Osteoblast (primary cell): ENCODE measurements around the gene SMAP2. TPM values are rescaled to one million over a fixed set of nuclear protein-coding genes. Genes with fewer than 3 reads are reported as not detected.

Source experiments
- DNase-seq: peaks from one replicate; pipeline ENCODE4 v3.0.0; 2011; ENCODE audit warnings: low spot score, mixed read lengths; ENCODE audit not compliant: insufficient read length; ENCODE audit errors: missing footprints
- H2AFZ ChIP-seq: 2 replicates; pipeline ENCODE4 v1.6.0; 2011; ENCODE audit warnings: mild to moderate bottlenecking, low read length
- H3K27ac ChIP-seq: 2 replicates; pipeline ENCODE4 v1.5.1; 2011; ENCODE audit warnings: mild to moderate bottlenecking, low read depth, low read length, moderate library complexity
- H3K27me3 ChIP-seq: 2 replicates; pipeline ENCODE4 v1.6.0; 2012; ENCODE audit warnings: mild to moderate bottlenecking, control low read depth, inconsistent platforms, low read length, moderate library complexity; ENCODE audit not compliant: insufficient read depth
- H3K36me3 ChIP-seq: 2 replicates; pipeline ENCODE4 v1.5.1; 2011; ENCODE audit warnings: mild to moderate bottlenecking, low read length, control low read depth, moderate library complexity; ENCODE audit not compliant: insufficient read depth
- H3K4me1 ChIP-seq: 2 replicates; pipeline ENCODE4 v1.5.1; 2011; ENCODE audit warnings: mild to moderate bottlenecking, low read length, control low read depth, moderate library complexity; ENCODE audit not compliant: insufficient read depth
- H3K4me2 ChIP-seq: 2 replicates; pipeline ENCODE4 v1.6.0; 2011; ENCODE audit warnings: mild to moderate bottlenecking, low read length; ENCODE audit not compliant: insufficient read depth
- H3K4me3 ChIP-seq: fragments of 200-600 bp; sonication (generic); 3 replicates; pipeline ENCODE4 v1.5.1; 2012; ENCODE audit warnings: mild to moderate bottlenecking, low read length, inconsistent platforms; ENCODE audit not compliant: insufficient read depth
- H3K79me2 ChIP-seq: 2 replicates; pipeline ENCODE4 v1.6.0; 2012; ENCODE audit warnings: mild to moderate bottlenecking, low read length, control low read depth, inconsistent platforms; ENCODE audit not compliant: insufficient read depth
- H3K9me3 ChIP-seq: 2 replicates; pipeline ENCODE4 v1.5.1; 2011; ENCODE audit warnings: low read depth, low read length, control low read depth
- H4K20me1 ChIP-seq: 2 replicates; pipeline ENCODE4 v1.6.0; 2012; ENCODE audit warnings: mild to moderate bottlenecking, low read length, control low read depth; ENCODE audit not compliant: insufficient read depth
- total RNA-seq: library from RNA; depleted of rRNA; stranded (reverse); fragments of >200 nt; gene quantifications from 2 replicates; pipeline ENCODE4 v1.2.3, GENCODE V29; 2012
- TF ChIP-seq, protein P1 (sequence below): IDR thresholded peaks from 2 replicates; pipeline ENCODE4 v1.5.1; 2011; ENCODE audit warnings: mild to moderate bottlenecking, low read depth, low read length, moderate library complexity; ENCODE audit errors: extremely low read depth

SMAP2 gene
- total RNA-seq, 1 donor: 20.3 TPM

DNA sequence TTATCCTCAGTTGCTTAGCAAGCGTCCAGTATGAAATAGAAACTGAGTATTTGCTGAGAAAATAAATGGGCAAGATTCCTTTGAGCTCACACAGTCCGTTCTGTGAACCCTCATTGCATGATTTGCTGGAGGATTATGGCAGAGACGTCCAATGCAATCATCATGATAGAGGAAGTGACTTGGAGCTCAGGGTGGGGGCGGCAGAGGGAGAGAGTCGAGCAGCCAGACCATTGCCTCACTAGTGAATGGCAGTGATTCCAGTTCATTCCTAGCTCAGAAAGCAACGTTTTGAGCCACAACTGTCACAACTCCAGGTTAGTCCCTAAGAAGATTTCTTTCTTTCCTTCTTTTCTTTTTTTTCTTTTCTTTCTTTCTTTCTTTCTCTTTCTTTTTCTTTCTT, 28.9 kb upstream of the SMAP2 start:
- TF ChIP-seq, protein P1, sequence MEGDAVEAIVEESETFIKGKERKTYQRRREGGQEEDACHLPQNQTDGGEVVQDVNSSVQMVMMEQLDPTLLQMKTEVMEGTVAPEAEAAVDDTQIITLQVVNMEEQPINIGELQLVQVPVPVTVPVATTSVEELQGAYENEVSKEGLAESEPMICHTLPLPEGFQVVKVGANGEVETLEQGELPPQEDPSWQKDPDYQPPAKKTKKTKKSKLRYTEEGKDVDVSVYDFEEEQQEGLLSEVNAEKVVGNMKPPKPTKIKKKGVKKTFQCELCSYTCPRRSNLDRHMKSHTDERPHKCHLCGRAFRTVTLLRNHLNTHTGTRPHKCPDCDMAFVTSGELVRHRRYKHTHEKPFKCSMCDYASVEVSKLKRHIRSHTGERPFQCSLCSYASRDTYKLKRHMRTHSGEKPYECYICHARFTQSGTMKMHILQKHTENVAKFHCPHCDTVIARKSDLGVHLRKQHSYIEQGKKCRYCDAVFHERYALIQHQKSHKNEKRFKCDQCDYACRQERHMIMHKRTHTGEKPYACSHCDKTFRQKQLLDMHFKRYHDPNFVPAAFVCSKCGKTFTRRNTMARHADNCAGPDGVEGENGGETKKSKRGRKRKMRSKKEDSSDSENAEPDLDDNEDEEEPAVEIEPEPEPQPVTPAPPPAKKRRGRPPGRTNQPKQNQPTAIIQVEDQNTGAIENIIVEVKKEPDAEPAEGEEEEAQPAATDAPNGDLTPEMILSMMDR: no peak
- peak; percentile 85 for DNase-seq
- H3K27me3 ChIP-seq: peaks cover 2% of the 10 kb centered on the region
- peaks cover 3% of the 10 kb centered on the region for H3K4me1 ChIP-seq
- peak overlapping the region; percentile 65 for H3K4me2 ChIP-seq
- H3K36me3 ChIP-seq: no peaks in the 10 kb centered on the region
- H2AFZ ChIP-seq: peak overlapping the region; percentile 75
- peak overlapping the region; percentile 22 for H3K4me3 ChIP-seq
- peak overlapping the region; percentile 57 for H3K27ac ChIP-seq
- H4K20me1 ChIP-seq: no peaks in the 10 kb centered on the region
- H3K79me2 ChIP-seq: no peaks in the 10 kb centered on the region
- H3K9me3 ChIP-seq: no peaks in the 10 kb centered on the region

DNA sequence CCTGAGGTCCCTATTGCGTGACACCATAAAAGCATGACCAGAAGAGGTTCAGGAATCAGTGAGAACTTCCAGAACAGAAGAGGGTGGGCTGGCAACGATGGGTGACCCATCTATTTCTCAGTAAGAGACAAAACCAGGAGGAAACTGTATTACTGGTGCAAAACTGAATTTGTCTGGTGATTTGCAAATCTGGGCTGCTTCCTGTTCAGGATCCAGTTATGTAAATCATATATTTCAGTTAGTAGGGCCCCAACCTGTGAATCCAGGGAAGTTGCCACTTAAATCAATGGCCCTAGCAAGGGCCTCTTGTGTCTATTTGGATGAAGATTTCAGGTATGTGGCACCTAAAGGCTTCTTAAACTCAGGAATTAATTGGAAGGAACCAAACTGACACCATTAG, 23.1 kb upstream of the SMAP2 start:
- H3K4me1 ChIP-seq: no peaks in the 10 kb centered on the region
- no peak overlapping the region for H3K27ac ChIP-seq
- H3K9me3 ChIP-seq: no peaks in the 10 kb centered on the region
- H2AFZ ChIP-seq: no peak overlapping the region
- H3K36me3 ChIP-seq: no peaks in the 10 kb centered on the region
- H3K4me2 ChIP-seq: no peak overlapping the region
- no peak overlapping the region for H3K4me3 ChIP-seq
- TF ChIP-seq, protein P1: no peak
- no peaks in the 10 kb centered on the region for H4K20me1 ChIP-seq
- no peaks in the 10 kb centered on the region for H3K27me3 ChIP-seq
- DNase-seq: no peak
- no peaks in the 10 kb centered on the region for H3K79me2 ChIP-seq

- no peaks in the 10 kb centered on the region for H3K9me3 ChIP-seq
- H3K27ac ChIP-seq: no peak overlapping the region
- H3K36me3 ChIP-seq: no peaks in the 10 kb centered on the region
- TF ChIP-seq, protein P1: no peak
- H3K4me3 ChIP-seq: no peak overlapping the region
- no peaks in the 10 kb centered on the region for H3K4me1 ChIP-seq
- no peaks in the 10 kb centered on the region for H3K27me3 ChIP-seq
- no peak for DNase-seq
- H2AFZ ChIP-seq: no peak overlapping the region
- no peaks in the 10 kb centered on the region for H3K79me2 ChIP-seq
- H3K4me2 ChIP-seq: no peak overlapping the region
- no peaks in the 10 kb centered on the region for H4K20me1 ChIP-seq
Observed at GRCh38 chr1:40351124-40351523, 22.4 kb upstream of the SMAP2 start.

DNA sequence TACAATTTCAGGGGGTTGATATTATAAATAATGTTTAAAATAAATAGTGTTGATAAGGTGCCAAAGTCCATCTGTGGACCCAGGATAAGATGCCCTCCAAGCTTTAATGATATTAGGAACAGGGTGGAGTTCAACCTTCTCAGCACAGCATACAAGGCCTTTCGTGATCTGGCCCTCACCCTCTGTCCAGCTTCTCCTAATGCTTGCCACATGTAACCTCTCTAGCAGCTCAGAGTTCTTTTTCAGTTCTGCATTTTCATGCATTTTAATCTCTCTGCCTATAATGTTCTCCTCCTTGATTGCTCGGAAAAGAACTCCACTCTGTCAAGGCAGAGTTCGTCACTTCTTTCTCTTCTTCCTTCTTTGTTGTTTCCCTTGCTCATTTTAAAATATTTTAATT, 21.4 kb upstream of the SMAP2 start:
- TF ChIP-seq, protein P1: no peak
- Histone ChIP-seq H3K4me3 (no peak overlapping the region), H2AFZ (no peak overlapping the region), H3K4me1 (no peaks in the 10 kb centered on the region), H4K20me1 (no peaks in the 10 kb centered on the region), H3K27me3 (no peaks in the 10 kb centered on the region), H3K79me2 (no peaks in the 10 kb centered on the region), H3K27ac (no peak overlapping the region), H3K9me3 (no peaks in the 10 kb centered on the region), H3K36me3 (no peaks in the 10 kb centered on the region), H3K4me2 (no peak overlapping the region)
- no peak for DNase-seq
